Activated naive CD8-positive, alpha-beta T cell treated with anti-CD3 and anti-CD28 coated beads, Interleukin-2, amount 50 U/mL, for 24 hours (primary cell): ENCODE results near the gene CACNG3.
A peak's percentile ranks its signal among the peaks of the same experiment; 100 is the strongest.
"Not testable (repeated sequence)": the region's sequence is repeated elsewhere in the genome, so short reads cannot be mapped to it uniquely, and the experiment has no call there.

ENCODE experiments used
- ATAC-seq: fragments of 150-1000 bp; cut with Tn5 transposase; one replicate; pipeline ENCODE4 v1.10.0; 2021
- DNase-seq: peaks from one replicate; pipeline ENCODE4 v3.0.0; 2021
- H3K27ac Mint-ChIP-seq: one replicate; pipeline ENCODE4 v1.8.0; 2021; ENCODE audit warnings: mild to moderate bottlenecking, mixed read lengths
- H3K27me3 Mint-ChIP-seq: one replicate; pipeline ENCODE4 v1.8.0; 2021; ENCODE audit warnings: mixed read lengths
- H3K36me3 Mint-ChIP-seq: one replicate; pipeline ENCODE4 v1.8.0; 2021; ENCODE audit warnings: low read depth, mixed read lengths
- H3K4me1 Mint-ChIP-seq: one replicate; pipeline ENCODE4 v1.8.0; 2021; ENCODE audit warnings: mixed read lengths
- H3K4me3 Mint-ChIP-seq: one replicate; pipeline ENCODE4 v1.8.0; 2021; ENCODE audit warnings: mild to moderate bottlenecking, moderate library complexity, mixed read lengths
- H3K9me3 Mint-ChIP-seq: one replicate; pipeline ENCODE4 v1.8.0; 2021; ENCODE audit warnings: mixed read lengths

Gene CACNG3

DNA sequence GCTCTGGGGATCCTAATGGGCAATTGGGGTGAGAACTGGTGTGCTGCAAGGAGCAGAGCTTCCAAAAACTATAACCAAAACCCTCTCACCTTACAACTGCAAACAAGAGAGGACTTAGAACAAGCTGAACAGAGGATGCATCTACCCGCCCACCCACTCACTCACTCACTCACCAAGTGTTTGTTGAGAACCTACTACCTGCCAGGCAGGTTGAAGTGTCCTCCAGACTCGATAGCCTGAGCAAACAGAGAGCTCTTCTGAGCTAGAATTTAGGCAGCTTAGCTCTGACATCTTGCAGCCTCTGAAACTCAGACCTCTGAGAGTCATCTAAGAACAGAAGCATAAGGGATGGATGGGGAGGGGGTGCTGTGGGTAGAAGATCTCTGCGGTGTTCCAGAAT, 41.2 kb downstream of the CACNG3 start:
- no peaks in the 10 kb centered on the region for H3K4me1 Mint-ChIP-seq
- H3K4me3 Mint-ChIP-seq = no peak overlapping the region
- H3K9me3 Mint-ChIP-seq = no peaks in the 10 kb centered on the region
- no peak for DNase-seq
- H3K27ac Mint-ChIP-seq = no peak overlapping the region
- H3K36me3 Mint-ChIP-seq = no peaks in the 10 kb centered on the region
- ATAC-seq = no peak
- H3K27me3 Mint-ChIP-seq = peaks cover 16% of the 10 kb centered on the region

DNA sequence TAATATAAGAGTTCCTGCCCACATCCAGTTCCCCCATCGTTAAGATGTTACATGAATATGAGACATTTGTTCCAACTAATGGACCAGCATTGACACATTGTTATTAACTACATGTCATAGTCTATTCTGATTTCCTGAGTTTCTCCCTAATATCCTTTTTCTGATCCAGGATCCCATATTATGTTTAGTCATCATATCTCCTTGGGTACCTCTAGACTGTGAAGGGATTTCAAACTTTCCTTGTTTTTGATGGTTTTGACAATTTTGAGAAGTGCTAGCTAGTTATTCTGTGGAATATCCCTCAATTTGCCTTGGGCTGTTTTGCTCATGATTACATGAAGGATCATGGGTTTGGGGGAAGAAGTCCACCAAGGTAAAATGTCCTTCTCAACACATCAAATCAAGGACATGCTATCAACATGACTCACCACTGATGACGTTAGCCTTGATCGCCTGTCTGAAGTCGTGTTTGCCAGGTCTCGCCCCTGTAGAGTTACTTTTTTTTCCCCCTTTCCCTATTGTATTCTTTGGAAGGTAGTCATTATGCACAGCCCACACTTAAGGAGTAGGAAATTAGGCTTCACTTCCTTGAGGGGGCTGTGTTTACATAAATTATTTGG, 42.5 kb downstream of the CACNG3 start:
- Mint-ChIP-seq H3K36me3 (no peaks in the 10 kb centered on the region), H3K27me3 (peaks cover 17% of the 10 kb centered on the region), H3K27ac (no peak overlapping the region), H3K9me3 (no peaks in the 10 kb centered on the region), H3K4me1 (no peaks in the 10 kb centered on the region), H3K4me3 (no peak overlapping the region)
- ATAC-seq = no peak
- DNase-seq = no peak

DNA sequence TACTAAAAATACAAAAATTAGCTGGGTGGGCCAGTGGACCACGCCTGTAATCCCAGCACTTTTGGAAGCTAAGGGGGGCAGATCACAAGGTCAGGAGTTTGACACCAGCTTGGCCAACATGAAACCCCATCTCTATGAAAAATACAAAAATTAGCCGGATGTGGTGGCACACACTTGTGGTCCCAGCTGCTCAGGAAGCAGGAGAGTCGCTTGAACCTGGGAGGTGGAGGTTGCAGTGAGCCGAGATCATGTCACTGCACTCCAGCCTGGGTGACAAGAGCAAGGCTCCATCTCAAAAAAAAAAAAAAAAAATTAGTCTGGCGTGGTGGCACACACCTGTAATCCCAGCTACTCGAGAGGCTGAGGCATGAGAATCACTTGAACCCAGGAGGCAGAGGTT, 44.6 kb downstream of the CACNG3 start:
- H3K4me1 Mint-ChIP-seq, DNase-seq, ATAC-seq, H3K36me3 Mint-ChIP-seq, H3K9me3 Mint-ChIP-seq, H3K4me3 Mint-ChIP-seq, H3K27ac Mint-ChIP-seq: not testable (repeated sequence)
- peaks cover 18% of the 10 kb centered on the region for H3K27me3 Mint-ChIP-seq

DNA sequence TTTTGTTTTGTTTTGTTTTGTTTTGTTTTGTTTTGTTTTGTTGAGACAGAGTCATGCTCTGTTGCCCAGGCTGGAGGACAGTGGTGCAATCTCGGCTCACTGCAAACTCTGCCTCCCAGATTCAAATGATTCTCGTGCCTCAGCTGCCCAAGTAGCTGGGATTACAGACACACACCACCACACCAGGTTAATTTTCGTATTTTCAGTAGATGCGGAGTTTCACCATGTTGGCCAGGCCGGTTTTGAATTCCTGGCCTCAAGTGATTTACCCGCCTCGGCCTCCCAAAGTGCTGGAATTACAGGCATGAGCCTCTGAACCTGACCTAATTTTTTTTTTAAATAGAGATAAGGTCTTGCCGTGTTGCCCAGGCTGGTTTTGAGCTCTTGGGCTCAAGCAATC, 46.5 kb downstream of the CACNG3 start:
- no peaks in the 10 kb centered on the region for H3K4me1 Mint-ChIP-seq
- peaks cover 11% of the 10 kb centered on the region for H3K27me3 Mint-ChIP-seq
- H3K9me3 Mint-ChIP-seq = no peaks in the 10 kb centered on the region
- H3K36me3 Mint-ChIP-seq = no peaks in the 10 kb centered on the region
- DNase-seq = no peak
- no peak overlapping the region for H3K27ac Mint-ChIP-seq
- no peak for ATAC-seq
- H3K4me3 Mint-ChIP-seq = no peak overlapping the region

DNA sequence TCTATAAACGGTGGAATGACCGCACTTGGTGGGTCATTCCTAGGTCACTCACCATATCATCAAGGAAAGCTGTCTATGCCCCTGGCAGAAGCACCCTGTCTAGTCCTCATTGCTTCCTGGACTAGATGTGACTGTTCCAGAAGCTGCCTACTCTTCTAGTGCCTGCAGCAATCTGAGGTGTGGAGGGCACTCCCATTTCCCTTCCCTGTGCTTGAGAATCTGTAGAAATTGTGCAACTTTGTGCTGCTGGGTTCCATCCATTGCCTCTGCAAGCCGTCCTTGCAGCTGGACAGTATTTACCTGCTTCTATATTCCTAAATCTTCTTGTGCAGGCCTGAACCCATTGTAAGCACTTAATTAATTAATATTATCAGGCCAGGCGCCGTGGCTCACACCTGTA, 52.1 kb downstream of the CACNG3 start:
- H3K27ac Mint-ChIP-seq = no peak overlapping the region
- H3K9me3 Mint-ChIP-seq = no peaks in the 10 kb centered on the region
- H3K4me3 Mint-ChIP-seq = no peak overlapping the region
- H3K27me3 Mint-ChIP-seq = peaks cover 14% of the 10 kb centered on the region
- no peak for ATAC-seq
- H3K36me3 Mint-ChIP-seq = no peaks in the 10 kb centered on the region
- peaks cover 1% of the 10 kb centered on the region for H3K4me1 Mint-ChIP-seq
- no peak for DNase-seq

DNA sequence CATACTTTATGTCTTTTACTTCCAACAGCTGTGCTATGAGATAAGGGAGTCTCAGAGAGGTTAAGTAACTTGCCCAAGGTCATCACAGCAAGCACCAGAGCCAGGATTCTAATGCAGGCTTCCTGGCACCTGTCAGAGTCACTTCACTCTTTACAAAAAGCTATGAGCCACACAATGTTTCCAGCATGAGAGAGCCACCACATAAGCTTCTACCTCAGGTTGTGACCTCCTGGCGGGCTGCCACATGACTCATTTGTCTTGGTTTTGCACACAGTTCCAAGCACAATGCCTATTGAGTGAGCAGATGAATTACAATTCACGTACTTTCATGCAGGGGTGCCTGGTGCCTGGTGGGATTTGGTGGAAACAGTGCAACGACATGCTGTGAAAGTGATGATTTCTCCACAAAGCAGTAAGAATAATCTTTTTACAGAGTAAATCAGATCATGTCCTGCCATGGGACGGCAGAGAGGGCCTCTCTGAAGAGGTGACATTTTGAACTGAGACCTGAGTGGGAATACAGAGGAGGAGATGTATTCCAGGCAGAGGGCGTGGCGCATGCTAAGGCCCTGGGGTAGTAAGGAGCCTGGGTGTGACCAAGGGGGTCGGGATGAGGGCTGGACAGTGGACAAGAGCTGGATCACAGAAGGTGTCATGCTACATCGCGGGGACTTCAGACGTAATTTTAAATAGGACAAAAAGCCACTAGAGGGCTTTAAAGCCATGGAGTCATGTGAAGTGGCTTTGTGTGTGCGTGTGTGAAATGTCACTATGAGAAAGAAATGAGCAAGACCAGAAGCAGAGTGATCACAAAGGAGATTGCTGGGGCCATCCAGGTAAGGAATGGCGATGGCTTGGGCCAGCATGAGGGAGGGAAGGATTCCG, 53.4 kb downstream of the CACNG3 start:
- H3K27me3 Mint-ChIP-seq = peaks cover 14% of the 10 kb centered on the region
- H3K36me3 Mint-ChIP-seq = no peaks in the 10 kb centered on the region
- ATAC-seq = peak; percentile 65
- DNase-seq = peak; percentile 37
- no peak overlapping the region for H3K4me3 Mint-ChIP-seq
- peaks cover 1% of the 10 kb centered on the region for H3K4me1 Mint-ChIP-seq
- no peaks in the 10 kb centered on the region for H3K9me3 Mint-ChIP-seq
- H3K27ac Mint-ChIP-seq = no peak overlapping the region

DNA sequence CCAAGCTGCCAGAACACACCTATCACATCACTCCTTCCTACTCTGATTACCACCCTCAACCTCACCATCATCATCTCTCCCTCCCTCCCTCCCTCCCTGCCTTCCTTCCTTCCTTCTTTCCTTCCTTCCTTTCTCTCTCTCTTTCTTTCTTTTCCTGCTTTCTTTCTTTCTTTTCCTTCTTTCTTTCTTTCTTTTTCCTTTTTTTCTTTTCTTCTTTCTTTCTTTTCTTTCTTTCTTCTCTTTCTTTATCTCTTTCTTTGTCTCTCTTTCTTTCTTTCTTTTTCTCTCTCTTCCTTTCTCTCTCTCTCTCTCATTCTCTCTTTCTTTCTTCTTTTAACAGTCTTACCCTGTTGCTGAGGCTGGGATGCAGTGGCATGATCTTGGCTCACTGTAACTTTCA, 59.2 kb downstream of the CACNG3 start:
- Mint-ChIP-seq H3K4me3 (no peak overlapping the region), H3K36me3 (no peaks in the 10 kb centered on the region), H3K4me1 (no peaks in the 10 kb centered on the region), H3K9me3 (no peaks in the 10 kb centered on the region), H3K27ac (no peak overlapping the region), H3K27me3 (peaks cover 25% of the 10 kb centered on the region)
- DNase-seq = no peak
- ATAC-seq = no peak

DNA sequence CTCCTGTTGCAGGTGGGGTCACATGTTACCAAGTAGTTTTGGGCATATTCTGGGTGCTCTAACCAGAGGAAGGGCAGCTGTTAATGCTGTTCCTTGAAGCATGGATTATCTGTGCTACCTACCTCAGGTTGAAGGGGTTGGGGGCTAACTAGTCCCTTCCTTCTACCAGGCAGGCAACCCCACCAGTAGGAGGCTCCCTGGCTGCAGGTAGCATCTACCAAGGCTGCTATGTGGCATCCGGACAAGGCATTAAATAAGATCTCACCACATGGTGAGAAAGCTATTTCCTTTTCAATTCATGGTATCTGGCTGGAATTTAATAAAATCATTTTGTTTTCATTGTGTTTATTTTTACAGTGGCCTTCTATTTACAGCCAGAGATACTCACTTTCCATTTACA, 62.5 kb downstream of the CACNG3 start:
- no peaks in the 10 kb centered on the region for H3K4me1 Mint-ChIP-seq
- H3K4me3 Mint-ChIP-seq = no peak overlapping the region
- no peak overlapping the region for H3K27ac Mint-ChIP-seq
- H3K27me3 Mint-ChIP-seq = peaks cover 20% of the 10 kb centered on the region
- DNase-seq = no peak
- ATAC-seq = no peak
- H3K9me3 Mint-ChIP-seq = no peaks in the 10 kb centered on the region
- H3K36me3 Mint-ChIP-seq = no peaks in the 10 kb centered on the region

DNA sequence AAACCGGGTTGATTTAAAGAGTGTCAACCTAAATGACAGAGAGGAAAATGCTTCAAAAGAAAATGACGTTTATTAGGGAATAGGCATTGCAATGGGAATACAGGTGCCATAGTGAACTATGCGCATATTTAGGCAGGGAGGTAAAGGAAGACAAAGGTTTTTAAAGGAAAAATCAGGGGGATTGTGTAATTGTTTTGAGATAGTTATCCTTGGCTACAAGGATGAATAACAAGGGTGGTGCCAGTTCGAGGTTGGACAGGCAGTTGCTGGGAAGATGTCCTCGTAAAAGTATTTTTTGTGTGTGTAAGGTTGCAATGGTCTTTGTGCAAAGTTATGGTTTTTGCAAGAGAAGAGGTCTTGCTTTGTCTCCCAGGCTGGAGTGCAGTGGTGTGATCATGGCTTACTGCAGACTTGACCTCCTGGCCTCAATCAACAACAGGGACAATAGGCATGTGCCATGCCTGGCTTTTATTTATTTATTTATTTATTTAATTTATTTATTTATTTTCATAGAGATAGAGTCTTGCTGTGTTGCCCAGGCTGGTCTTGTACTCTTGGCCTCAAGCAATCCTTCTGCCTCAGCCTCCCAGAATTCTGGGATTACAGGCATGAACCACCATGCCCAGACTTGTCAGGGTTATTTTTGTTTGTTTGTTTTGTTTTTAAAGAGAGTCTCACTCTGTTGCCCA, 63.1 kb downstream of the CACNG3 start:
- H3K4me1 Mint-ChIP-seq = no peaks in the 10 kb centered on the region
- peaks cover 20% of the 10 kb centered on the region for H3K27me3 Mint-ChIP-seq
- no peak for ATAC-seq
- H3K4me3 Mint-ChIP-seq = no peak overlapping the region
- no peaks in the 10 kb centered on the region for H3K36me3 Mint-ChIP-seq
- DNase-seq = no peak
- H3K9me3 Mint-ChIP-seq = no peaks in the 10 kb centered on the region
- H3K27ac Mint-ChIP-seq = no peak overlapping the region

DNA sequence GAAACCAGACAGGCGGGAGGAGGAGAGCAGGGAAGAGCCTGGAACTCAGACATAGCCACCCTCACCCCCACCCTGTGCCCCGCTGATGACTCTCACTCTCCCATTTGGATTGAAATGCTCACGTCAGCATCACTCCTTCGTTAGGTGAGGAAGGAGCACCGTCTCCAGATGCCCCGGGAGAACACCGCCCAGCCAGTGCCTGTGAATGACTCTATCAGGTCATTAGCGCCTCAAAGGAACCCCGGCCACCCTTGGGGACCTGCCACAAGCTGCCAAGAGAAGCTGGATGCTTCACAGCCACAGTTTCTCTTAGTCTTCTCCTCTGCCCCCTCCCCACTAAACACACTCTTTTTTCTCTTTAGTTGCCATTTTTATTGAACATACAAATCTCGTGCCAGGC, 66.0 kb downstream of the CACNG3 start:
- Mint-ChIP-seq H3K4me1 (no peaks in the 10 kb centered on the region), H3K4me3 (no peak overlapping the region), H3K27me3 (peaks cover 10% of the 10 kb centered on the region), H3K9me3 (no peaks in the 10 kb centered on the region), H3K36me3 (no peaks in the 10 kb centered on the region), H3K27ac (no peak overlapping the region)
- DNase-seq = no peak
- no peak for ATAC-seq

DNA sequence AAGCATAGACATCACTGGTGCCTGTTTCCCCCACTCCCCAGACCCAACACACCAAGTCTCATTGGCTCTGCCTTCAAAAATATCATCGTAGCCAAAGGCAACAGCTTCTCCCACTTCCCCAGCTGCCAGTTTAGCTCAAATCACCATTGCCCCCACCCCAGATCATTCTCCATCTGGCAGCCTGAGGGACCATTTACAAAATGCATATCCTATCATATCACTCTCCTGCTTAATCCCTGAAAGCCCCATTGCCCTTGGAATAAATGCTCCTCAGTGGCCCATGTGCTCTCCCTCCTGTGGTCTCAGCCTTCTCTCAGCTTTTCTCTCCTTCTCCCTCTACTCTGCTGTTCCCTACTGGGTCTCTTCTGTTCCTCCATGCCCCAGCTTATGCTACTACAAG, 68.3 kb downstream of the CACNG3 start:
- no peak overlapping the region for H3K4me3 Mint-ChIP-seq

DNA sequence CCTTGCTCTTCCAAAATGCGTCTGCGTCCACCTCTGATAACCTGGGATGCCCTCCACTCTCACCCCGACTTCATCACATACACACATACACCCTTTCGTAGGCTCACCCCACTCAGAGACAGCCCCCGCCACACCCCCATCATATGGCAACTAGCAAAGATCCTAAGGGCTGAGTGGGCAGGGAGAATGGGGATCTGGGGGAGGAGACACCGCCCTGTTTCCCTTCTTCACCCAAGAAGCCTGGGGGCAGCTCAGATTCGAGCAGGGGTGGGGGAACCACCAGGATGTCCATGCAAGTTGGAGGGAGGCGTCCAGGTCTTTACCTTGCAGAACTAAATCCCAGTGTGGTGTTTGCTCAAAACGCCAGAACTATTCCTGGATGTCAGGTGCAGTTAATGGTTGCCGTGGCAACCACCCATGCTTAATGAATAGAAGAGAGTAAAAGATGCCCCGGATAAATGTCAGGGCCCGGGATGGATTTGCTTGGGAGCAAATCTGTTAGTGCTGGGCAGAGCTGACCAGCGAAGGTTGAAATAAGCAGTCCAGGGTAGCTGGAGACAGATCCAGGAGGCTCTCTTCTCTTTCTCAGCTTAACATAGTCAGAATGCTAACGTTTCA, 72.8 kb downstream of the CACNG3 start:
- DNase-seq (no peak), ATAC-seq (no peak)
- Mint-ChIP-seq H3K4me3 (no peak overlapping the region), H3K27me3 (no peaks in the 10 kb centered on the region), H3K36me3 (no peaks in the 10 kb centered on the region), H3K27ac (no peak overlapping the region), H3K9me3 (no peaks in the 10 kb centered on the region), H3K4me1 (no peaks in the 10 kb centered on the region)

More for the DNA sequence above, 68.3 kb downstream of the CACNG3 start:
- Mint-ChIP-seq H3K9me3 (no peaks in the 10 kb centered on the region), H3K4me1 (no peaks in the 10 kb centered on the region), H3K27ac (no peak overlapping the region), H3K36me3 (no peaks in the 10 kb centered on the region), H3K27me3 (peaks cover 4% of the 10 kb centered on the region)
- DNase-seq = no peak
- ATAC-seq = no peak

DNA sequence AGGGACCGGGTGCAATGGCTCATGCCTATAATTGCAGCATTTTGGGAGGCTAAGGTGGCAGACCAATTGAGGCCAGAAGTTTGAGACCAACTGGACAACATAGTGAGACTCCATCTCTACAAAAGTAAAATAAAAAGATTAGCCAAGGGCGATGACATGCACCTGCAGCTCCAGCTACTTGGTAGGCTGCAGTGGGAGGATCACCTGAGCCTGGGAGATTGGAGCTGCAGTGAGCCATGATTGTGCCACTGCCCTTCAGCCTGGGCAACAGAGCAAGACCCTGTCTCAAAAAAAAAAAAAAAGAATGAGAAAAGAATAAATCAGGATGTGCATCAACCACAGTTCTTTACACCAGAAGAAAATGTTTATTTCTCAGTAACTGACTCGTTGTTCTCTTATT, 76.0 kb downstream of the CACNG3 start:
- no peak overlapping the region for H3K4me3 Mint-ChIP-seq

DNA sequence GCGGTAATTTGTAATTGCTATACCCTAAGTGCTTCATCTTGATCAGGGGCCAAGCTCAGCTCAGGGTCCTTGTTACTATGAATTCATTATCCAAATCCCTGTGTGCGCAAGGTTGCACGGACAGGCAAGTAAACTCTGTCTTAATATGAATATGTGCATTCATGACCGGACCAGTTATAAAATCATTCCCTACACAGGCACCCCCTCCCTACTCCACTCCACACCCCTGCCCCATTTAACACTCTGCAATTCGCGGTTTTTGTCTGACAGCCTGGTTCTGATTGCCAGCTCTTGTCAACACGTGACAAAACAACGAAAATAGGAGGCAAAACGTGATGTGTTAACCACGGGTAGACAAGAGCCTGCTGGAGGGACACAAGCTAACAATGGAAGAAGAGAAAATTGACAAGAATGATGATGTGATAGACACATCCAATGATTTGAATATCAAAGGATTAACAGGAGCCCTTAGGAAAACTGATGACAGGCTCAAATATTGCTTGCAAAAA, 76.5 kb downstream of the CACNG3 start:
- H3K4me3 Mint-ChIP-seq = no peak overlapping the region
- ATAC-seq = no peak

More for the DNA sequence above, 76.0 kb downstream of the CACNG3 start:
- ATAC-seq = no peak
- no peak for DNase-seq
- no peaks in the 10 kb centered on the region for H3K27me3 Mint-ChIP-seq
- no peaks in the 10 kb centered on the region for H3K36me3 Mint-ChIP-seq
- H3K27ac Mint-ChIP-seq = no peak overlapping the region
- peaks cover 4% of the 10 kb centered on the region for H3K9me3 Mint-ChIP-seq
- no peaks in the 10 kb centered on the region for H3K4me1 Mint-ChIP-seq

More for the DNA sequence above, 76.5 kb downstream of the CACNG3 start:
- Mint-ChIP-seq H3K36me3 (no peaks in the 10 kb centered on the region), H3K4me1 (no peaks in the 10 kb centered on the region), H3K9me3 (peaks cover 4% of the 10 kb centered on the region), H3K27me3 (no peaks in the 10 kb centered on the region), H3K27ac (no peak overlapping the region)
- DNase-seq = no peak
